Loucy (cell line): ENCODE measurements around the gene RIN3.

Experiments used
- H2AFZ ChIP-seq: fragments of 200-600 bp; sonication (generic); 2 replicates; pipeline ENCODE4 v1.6.0; 2016; ENCODE audit warnings: antibody characterized with exemption, mild to moderate bottlenecking, low read length, moderate library complexity
- H3F3A ChIP-seq: fragments of 200-600 bp; 2 replicates; pipeline ENCODE4 v1.6.0; 2016; ENCODE audit warnings: antibody characterized with exemption, low read depth, mild to moderate bottlenecking
- H3K27me3 ChIP-seq: fragments of 200-600 bp; sonication (generic); 2 replicates; pipeline ENCODE4 v1.6.1; 2014; ENCODE audit warnings: low read length, mild to moderate bottlenecking; ENCODE audit not compliant: insufficient read depth, poor library complexity, severe bottlenecking
- H3K36me3 ChIP-seq: fragments of 200-600 bp; sonication (generic); 2 replicates; pipeline ENCODE4 v1.6.1; 2016; ENCODE audit warnings: low read length; ENCODE audit not compliant: insufficient read depth
- H3K4me1 ChIP-seq: fragments of 200-600 bp; sonication (generic); 2 replicates; pipeline ENCODE4 v1.5.1; 2014; ENCODE audit warnings: low read length, mild to moderate bottlenecking; ENCODE audit not compliant: insufficient read depth, poor library complexity, severe bottlenecking
- H3K4me2 ChIP-seq: fragments of 200-600 bp; sonication (generic); 2 replicates; pipeline ENCODE4 v1.6.0; 2014; ENCODE audit warnings: antibody characterized with exemption, low read length, low read depth, mild to moderate bottlenecking; ENCODE audit not compliant: poor library complexity, severe bottlenecking
- H3K4me3 ChIP-seq: fragments of 200-600 bp; sonication (generic); 2 replicates; pipeline ENCODE4 v1.5.1; 2014; ENCODE audit warnings: low read length, mild to moderate bottlenecking, mixed read lengths; ENCODE audit not compliant: poor library complexity, severe bottlenecking
- H3K79me2 ChIP-seq: fragments of 200-600 bp; sonication (generic); 2 replicates; pipeline ENCODE4 v1.6.1; 2014; ENCODE audit warnings: low read length; ENCODE audit not compliant: insufficient read depth
- H3K9ac ChIP-seq: fragments of 200-600 bp; sonication (generic); 2 replicates; pipeline ENCODE4 v1.6.0; 2014; ENCODE audit warnings: mild to moderate bottlenecking, low read depth, low read length, moderate library complexity; ENCODE audit not compliant: poor library complexity, severe bottlenecking
- H3K9me2 ChIP-seq: fragments of 200-600 bp; sonication (generic); replicated peaks from 2 replicates; pipeline ENCODE4 v1.6.1; 2016; ENCODE audit warnings: low read depth, low read length, mixed read lengths
- H3K9me3 ChIP-seq: fragments of 200-600 bp; sonication (generic); 2 replicates; pipeline ENCODE4 v1.6.1; 2014; ENCODE audit warnings: mild to moderate bottlenecking, antibody characterized with exemption, low read length, low read depth; ENCODE audit not compliant: insufficient read depth
- H4K20me1 ChIP-seq: fragments of 200-600 bp; sonication (generic); 2 replicates; pipeline ENCODE4 v1.6.0; 2014; ENCODE audit warnings: antibody characterized with exemption, low read length, mild to moderate bottlenecking; ENCODE audit not compliant: insufficient read depth, poor library complexity, severe bottlenecking
- CTCF ChIP-seq: fragments of 200-600 bp; sonication (generic); conservative IDR thresholded peaks from 2 replicates; pipeline ENCODE4 v1.5.1; 2014; ENCODE audit warnings: mild to moderate bottlenecking, antibody characterized with exemption, low read length
- EZH2phosphoT487 ChIP-seq: fragments of 200-600 bp; IDR thresholded peaks from 2 replicates; pipeline ENCODE4 v1.6.1; 2018; ENCODE audit warnings: antibody characterized with exemption, mild to moderate bottlenecking, moderate library complexity, borderline replicate concordance

The RIN3 gene

DNA sequence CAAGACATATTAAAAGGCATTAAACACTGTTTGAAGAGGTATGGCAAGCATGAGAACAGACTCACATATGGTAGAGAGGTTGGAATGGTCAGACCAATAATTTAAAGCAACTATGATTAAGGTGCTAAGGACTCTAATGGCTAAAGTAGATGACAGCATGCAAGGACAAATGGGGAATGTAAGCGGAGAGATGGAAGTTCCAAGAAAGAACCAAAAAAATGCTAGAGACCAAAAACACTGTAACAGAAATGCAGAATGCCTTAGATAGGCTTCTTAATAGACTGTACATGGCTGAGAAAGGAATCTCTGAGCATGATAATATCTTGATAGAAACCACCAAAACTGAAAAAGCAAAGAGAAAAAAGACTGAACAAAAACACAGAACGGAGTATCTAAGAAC is 77.4 kb downstream of the RIN3 start:
- TF ChIP-seq EZH2phosphoT487 (no peak), CTCF (no peak)
- peaks cover 3% of the 10 kb centered on the region; the same call in 1 of the 2 replicates for H3K36me3 ChIP-seq
- H3K9me3 ChIP-seq = no peaks in the 10 kb centered on the region
- H3K4me3 ChIP-seq = no peak overlapping the region
- no peak overlapping the region for H3K9ac ChIP-seq
- no peak overlapping the region for H2AFZ ChIP-seq
- peak overlapping the region; percentile 11 for H3K4me2 ChIP-seq
- peaks cover 27% of the 10 kb centered on the region for H3K79me2 ChIP-seq
- H4K20me1 ChIP-seq = peaks cover 3% of the 10 kb centered on the region
- peaks cover 50% of the 10 kb centered on the region for H3K4me1 ChIP-seq
- no peaks in the 10 kb centered on the region for H3K9me2 ChIP-seq
- H3K27me3 ChIP-seq = no peaks in the 10 kb centered on the region
- peaks cover 9% of the 10 kb centered on the region for H3F3A ChIP-seq

DNA sequence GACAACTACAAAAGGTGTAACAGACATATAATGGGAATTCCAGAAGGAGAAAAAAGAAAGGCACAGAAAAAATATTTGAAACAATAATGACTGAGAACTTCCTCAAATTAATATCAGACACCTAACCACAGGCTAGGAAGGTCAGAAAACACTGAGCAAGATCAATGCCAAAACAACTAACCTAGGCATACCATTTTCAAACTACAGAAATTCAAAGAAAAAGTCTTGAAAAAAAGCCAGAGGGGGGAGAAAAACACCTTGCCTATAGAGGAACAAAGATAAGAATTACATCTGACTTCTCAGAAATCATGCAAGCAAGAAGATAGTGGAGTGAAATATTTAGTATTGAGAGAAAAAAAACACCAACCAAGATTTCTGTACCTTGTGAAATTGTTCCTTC is 77.8 kb downstream of the RIN3 start:
- peaks cover 3% of the 10 kb centered on the region for H4K20me1 ChIP-seq
- no peaks in the 10 kb centered on the region for H3K27me3 ChIP-seq
- H3K36me3 ChIP-seq = peaks cover 3% of the 10 kb centered on the region; the same call in 1 of the 2 replicates
- peaks cover 27% of the 10 kb centered on the region for H3K79me2 ChIP-seq
- no peak overlapping the region for H2AFZ ChIP-seq
- no peak overlapping the region for H3K9ac ChIP-seq
- H3K4me2 ChIP-seq = no peak overlapping the region
- TF ChIP-seq CTCF = no peak
- no peak for TF ChIP-seq EZH2phosphoT487
- peaks cover 8% of the 10 kb centered on the region for H3F3A ChIP-seq
- no peaks in the 10 kb centered on the region for H3K9me3 ChIP-seq
- H3K9me2 ChIP-seq = no peaks in the 10 kb centered on the region
- H3K4me1 ChIP-seq = peaks cover 47% of the 10 kb centered on the region
- H3K4me3 ChIP-seq = no peak overlapping the region

GRCh38 chr14:92595267-92595666 is 81.7 kb downstream of the RIN3 start:
- H3K4me2 ChIP-seq = no peak overlapping the region
- no peak for TF ChIP-seq EZH2phosphoT487
- TF ChIP-seq CTCF = no peak

More at GRCh38 chr14:92595267-92595666, 81.7 kb downstream of the RIN3 start:
- peaks cover 14% of the 10 kb centered on the region for H3K4me1 ChIP-seq
- no peak overlapping the region for H2AFZ ChIP-seq
- H4K20me1 ChIP-seq = peaks cover 3% of the 10 kb centered on the region
- H3K9me3 ChIP-seq = no peaks in the 10 kb centered on the region
- H3F3A ChIP-seq = no peaks in the 10 kb centered on the region
- H3K27me3 ChIP-seq = no peaks in the 10 kb centered on the region
- H3K4me3 ChIP-seq = no peak overlapping the region
- H3K9ac ChIP-seq = no peak overlapping the region
- H3K9me2 ChIP-seq = no peaks in the 10 kb centered on the region
- peaks cover 6% of the 10 kb centered on the region; the same call in 1 of the 2 replicates for H3K36me3 ChIP-seq
- H3K79me2 ChIP-seq = peaks cover 7% of the 10 kb centered on the region; the same call in 1 of the 2 replicates
